RKO (cell line): ENCODE data around the gene OR52E8.

ENCODE experiments used
- DNase-seq: peaks from one replicate; pipeline ENCODE4 v3.0.0-alpha.2; 2016; ENCODE audit warnings: low spot score

Gene OR52E8

DNA sequence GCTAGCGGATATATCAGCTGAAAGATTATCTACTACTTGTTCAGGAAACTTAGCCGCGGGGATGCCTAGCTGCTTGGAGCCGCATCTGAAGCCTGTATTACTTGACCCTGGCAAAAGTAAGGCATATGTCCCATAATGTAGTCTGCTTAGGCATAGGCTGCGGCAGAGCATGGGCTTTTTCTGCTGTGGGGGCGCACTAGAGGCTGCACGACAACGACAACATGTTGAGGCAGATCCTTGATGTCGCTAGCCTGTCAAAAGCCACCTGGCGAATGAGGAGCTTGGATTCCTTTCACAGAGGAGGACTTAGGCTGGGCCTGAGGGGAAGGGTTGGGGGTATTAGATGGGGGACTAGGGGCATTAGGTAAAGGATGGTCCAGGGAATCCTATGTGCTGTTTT is 49.9 kb downstream of the OR52E8 start:
- DNase-seq = no peak
